ENCODE measurements around the gene KIAA1210.

KIAA1210 gene

GRCh38 chrX:119055687-119056086, 71.9 kb downstream of the KIAA1210 start:
- TF ChIP-seq REST (IDR thresholded peaks at IDR 0.05; ENCODE audit: low read depth) (no peak), EP300 (IDR thresholded peaks at IDR 0.05; ENCODE audit: borderline replicate concordance) (no peak), RAD21 (IDR thresholded peaks at IDR 0.05; ENCODE audit: low read depth) (no peak), FOXM1 (IDR thresholded peaks at IDR 0.05; ENCODE audit: borderline replicate concordance, low read depth) (no peak), TEAD4 (IDR thresholded peaks at IDR 0.05) (no peak), CREB1 (IDR thresholded peaks at IDR 0.05; ENCODE audit: low read depth) (no peak), USF1 (IDR thresholded peaks at IDR 0.05) (no peak), TAF1 (IDR thresholded peaks at IDR 0.05; ENCODE audit: low read depth) (no peak), EGR1 (IDR thresholded peaks at IDR 0.05) (no peak), YY1 (IDR thresholded peaks at IDR 0.05; ENCODE audit: low read depth) (no peak), MAX (IDR thresholded peaks at IDR 0.05) (no peak), ZBTB7A (IDR thresholded peaks at IDR 0.05; ENCODE audit: low read depth) (no peak), CEBPB (IDR thresholded peaks at IDR 0.05) (no peak), TCF12 (IDR thresholded peaks at IDR 0.05; ENCODE audit: low read depth) (no peak), NFIC (IDR thresholded peaks at IDR 0.05) (no peak)

GRCh38 chrX:119045884-119046283, 81.7 kb downstream of the KIAA1210 start:
- TF ChIP-seq ZBTB7A (IDR thresholded peaks at IDR 0.05; ENCODE audit: low read depth) = no peak
- TF ChIP-seq RAD21 (IDR thresholded peaks at IDR 0.05; ENCODE audit: low read depth) = no peak
- no peak for TF ChIP-seq USF1 (IDR thresholded peaks at IDR 0.05)
- TF ChIP-seq YY1 (IDR thresholded peaks at IDR 0.05; ENCODE audit: low read depth) = no peak
- TF ChIP-seq TAF1 (IDR thresholded peaks at IDR 0.05; ENCODE audit: low read depth) = no peak

GRCh38 chrX:119042996-119043395, 84.6 kb downstream of the KIAA1210 start:
- TF ChIP-seq NFIC (IDR thresholded peaks at IDR 0.05) (no peak), REST (IDR thresholded peaks at IDR 0.05; ENCODE audit: low read depth) (no peak), USF1 (IDR thresholded peaks at IDR 0.05) (no peak)

GRCh38 chrX:119042040-119042439, 85.6 kb downstream of the KIAA1210 start:
- no peak for TF ChIP-seq TAF1 (IDR thresholded peaks at IDR 0.05; ENCODE audit: low read depth)
- TF ChIP-seq FOXM1 (IDR thresholded peaks at IDR 0.05; ENCODE audit: borderline replicate concordance, low read depth) = no peak
- no peak for TF ChIP-seq NFIC (IDR thresholded peaks at IDR 0.05)
- no peak for TF ChIP-seq CREB1 (IDR thresholded peaks at IDR 0.05; ENCODE audit: low read depth)

- TF ChIP-seq TCF12 (IDR thresholded peaks at IDR 0.05; ENCODE audit: low read depth) (no peak), MAX (IDR thresholded peaks at IDR 0.05) (no peak), ZBTB7A (IDR thresholded peaks at IDR 0.05; ENCODE audit: low read depth) (no peak), REST (IDR thresholded peaks at IDR 0.05; ENCODE audit: low read depth) (no peak), TAF1 (IDR thresholded peaks at IDR 0.05; ENCODE audit: low read depth) (no peak), USF1 (IDR thresholded peaks at IDR 0.05) (no peak), YY1 (IDR thresholded peaks at IDR 0.05; ENCODE audit: low read depth) (no peak), CREB1 (IDR thresholded peaks at IDR 0.05; ENCODE audit: low read depth) (no peak), EP300 (IDR thresholded peaks at IDR 0.05; ENCODE audit: borderline replicate concordance) (no peak), RAD21 (IDR thresholded peaks at IDR 0.05; ENCODE audit: low read depth) (no peak), TEAD4 (IDR thresholded peaks at IDR 0.05) (no peak), EGR1 (IDR thresholded peaks at IDR 0.05) (no peak)
Measured at GRCh38 chrX:119041175-119041574, 86.4 kb downstream of the KIAA1210 start.
